B cell (primary cell): ENCODE results near the gene MYB. TPM values are rescaled to one million over a fixed set of nuclear protein-coding genes. Genes with fewer than 3 reads are reported as not detected.

Experiments used
- ATAC-seq: fragments of 200-7000 bp; cut with Tn5 transposase; one replicate; pipeline ENCODE4 v1.10.0; 2021; ENCODE audit warnings: low read depth, mild to moderate bottlenecking, moderate number of reproducible peaks, moderate library complexity
- CTCF ChIA-PET: fragments of 350-600 bp; sonication (Branson Sonifier 250); formaldehyde crosslinking; loops from one replicate; lab custom pipeline; 2021; ENCODE audit warnings: antibody characterized with exemption, inconsistent platforms; lab: Charles Lee
- POLR2A ChIA-PET: fragments of 350-600 bp; sonication (Branson Sonifier 250); formaldehyde crosslinking; loops from one replicate; lab custom pipeline; 2021; ENCODE audit warnings: antibody characterized with exemption; lab: Charles Lee
- DNase-seq: peaks from one replicate; pipeline ENCODE4 v3.0.0; 2013
- H2AFZ ChIP-seq: 2 replicates; pipeline ENCODE4 v1.6.1; 2012; ENCODE audit warnings: mild to moderate bottlenecking, low read depth, low read length; ENCODE audit not compliant: insufficient read depth, poor library complexity, severe bottlenecking
- H3K27ac ChIP-seq, 2 donors: 1 replicate in 1 of 2; 2 replicates in 1 of 2; pipeline ENCODE4 v1.5.1; 2012 to 2013; ENCODE audit warnings: low read length in 2 of 2, mild to moderate bottlenecking in 2 of 2, moderate library complexity in 1 of 2
- H3K27me3 ChIP-seq, 4 experiments: fragments of 200-600 bp in 1 of 4; sonication (generic) in 1 of 4; replicated peaks in 1 of 4; 1 replicate in 2 of 4; 2 replicates in 2 of 4; pipeline versions ENCODE4 v1.6.1 to v1.7.0; 2013 to 2016; ENCODE audit warnings: low read length in 3 of 4, mild to moderate bottlenecking in 2 of 4, mixed read lengths in 1 of 4, moderate library complexity in 1 of 4; ENCODE audit not compliant: insufficient read depth in 4 of 4, control insufficient read depth in 3 of 4; ENCODE audit errors: control extremely low read depth in 1 of 4
- H3K36me3 ChIP-seq, 2 experiments: replicated peaks in 1 of 2; 1 replicate in 1 of 2; 2 replicates in 1 of 2; pipeline versions ENCODE4 v1.6.1 to v1.7.1; 2013; ENCODE audit warnings: low read length in 1 of 2; ENCODE audit not compliant: insufficient read depth in 2 of 2, control insufficient read depth in 1 of 2; ENCODE audit errors: control extremely low read depth in 1 of 2, extremely low read depth in 1 of 2
- H3K4me1 ChIP-seq, 2 donors: fragments of 200-600 bp in 1 of 2; sonication (generic) in 1 of 2; 1 replicate in 1 of 2; 2 replicates in 1 of 2; pipeline versions ENCODE4 v1.5.1 to v1.6.1; 2013 to 2017; ENCODE audit warnings: low read length in 2 of 2; ENCODE audit not compliant: control insufficient read depth in 2 of 2, insufficient read depth in 2 of 2
- H3K4me2 ChIP-seq: replicated peaks from 2 replicates; pipeline ENCODE3; 2012; ENCODE audit warnings: mild to moderate bottlenecking, low read depth, low read length; ENCODE audit not compliant: poor library complexity, severe bottlenecking
- H3K4me3 ChIP-seq, 5 experiments: fragments of 200-600 bp in 1 of 5; sonication (generic) in 1 of 5; 1 replicate in 3 of 5; 2 replicates in 2 of 5; pipeline versions ENCODE4 v1.5.1 to v1.7.0; 2011 to 2016; ENCODE audit warnings: low read length in 4 of 5, mild to moderate bottlenecking in 4 of 5, low read depth in 2 of 5, control low read depth in 1 of 5, moderate library complexity in 1 of 5; ENCODE audit not compliant: insufficient read depth in 1 of 5; ENCODE audit errors: control extremely low read depth in 1 of 5, extremely low read depth in 1 of 5
- H3K79me2 ChIP-seq: fragments of 200-600 bp; sonication (generic); one replicate; pipeline ENCODE4 v1.6.0; 2016; ENCODE audit warnings: low read length; ENCODE audit not compliant: control insufficient read depth, insufficient read depth
- H3K9ac ChIP-seq: fragments of 200-600 bp; sonication (generic); 2 replicates; pipeline ENCODE4 v1.6.1; 2017; ENCODE audit warnings: mild to moderate bottlenecking, low read length, moderate library complexity
- H3K9me3 ChIP-seq, 3 donors: one replicate each; pipeline versions ENCODE4 v1.6.1 to v1.7.1; 2013; ENCODE audit warnings: low read length in 2 of 3; ENCODE audit not compliant: control insufficient read depth in 2 of 3, insufficient read depth in 1 of 3; ENCODE audit errors: control extremely low read depth in 1 of 3
- H4K20me1 ChIP-seq: 2 replicates; pipeline ENCODE4 v1.6.0; 2012; ENCODE audit warnings: mild to moderate bottlenecking, low read length; ENCODE audit not compliant: insufficient read depth, control insufficient read depth, poor library complexity, severe bottlenecking
- H3K27ac Mint-ChIP-seq: one replicate; pipeline ENCODE4 v1.8.0; 2021; ENCODE audit warnings: mixed read lengths
- H3K27me3 Mint-ChIP-seq: one replicate; pipeline ENCODE4 v1.8.0; 2021; ENCODE audit warnings: mixed read lengths
- H3K4me1 Mint-ChIP-seq: one replicate; pipeline ENCODE4 v1.8.0; 2021; ENCODE audit warnings: mixed read lengths
- H3K4me3 Mint-ChIP-seq: one replicate; pipeline ENCODE4 v1.8.0; 2021; ENCODE audit warnings: mixed read lengths
- H3K9me3 Mint-ChIP-seq: one replicate; pipeline ENCODE4 v1.8.0; 2022; ENCODE audit warnings: mixed read lengths; ENCODE audit not compliant: insufficient read depth
- CTCF ChIP-seq: fragments of 200-600 bp; IDR thresholded peaks from one replicate; pipeline ENCODE4 v1.8.0; 2022; ENCODE audit warnings: antibody characterized with exemption, mild to moderate bottlenecking
- EZH2 ChIP-seq: IDR thresholded peaks from 2 replicates; pipeline ENCODE4 v1.6.1; 2012; ENCODE audit warnings: borderline replicate concordance, low read depth, mild to moderate bottlenecking, moderate library complexity, low read length; ENCODE audit not compliant: insufficient read depth, poor library complexity, severe bottlenecking
- WGBS: methylation state at CpG from one replicate; pipeline ENCODE4 v1.1.5; 2013; ENCODE audit warnings: missing lambda C conversion rate; ENCODE audit not compliant: insufficient coverage; 5-methylcytosine and 5-hydroxymethylcytosine counted together
- intact Hi-C: fragments of 100-400 bp; cut with micrococcal nuclease; formaldehyde crosslinking; loops from one replicate; pipeline ENCODE4 v1.10.0; 2022
- polyA plus RNA-seq: library from polyadenylated mRNA; depleted of rRNA; stranded (reverse); fragments of >200 nt; gene quantifications from 2 replicates; pipeline ENCODE4 v1.2.3, GENCODE V29; 2012
- small RNA-seq: library from RNA; depleted of rRNA; stranded (forward); fragments of <200 nt; gene quantifications from one replicate; pipeline ENCODE3, GENCODE V24; 2012; ENCODE audit warnings: low replicate concordance, low read depth; ENCODE audit not compliant: insufficient read length
- total RNA-seq, 2 donors: library from RNA; stranded (reverse); fragments of 120-200 nt in 1 of 2; gene quantifications; 1 replicate in 1 of 2; 2 replicates in 1 of 2; pipeline versions ENCODE4 v1.2.3 to v1.2.4, GENCODE V29; 2013 to 2022

Gene MYB
- total and polyA plus RNA-seq, 2 donors (not counting 1 experiment from before 2014, with no cell fraction given) = 0.46 to 1.4 TPM

GRCh38 chr6:135268263-135268662, 87.2 kb downstream of the MYB start:
- TF ChIP-seq EZH2 = no peak
- no peak overlapping the region for H3K4me3 ChIP-seq
- no peak overlapping the region for H3K9ac ChIP-seq
- no peaks in the 10 kb centered on the region for H3K36me3 ChIP-seq
- no peak overlapping the region for H3K27ac Mint-ChIP-seq
- peaks cover 22% of the 10 kb centered on the region for H3K4me1 Mint-ChIP-seq
- H3K27me3 Mint-ChIP-seq = no peaks in the 10 kb centered on the region
- H4K20me1 ChIP-seq = no peaks in the 10 kb centered on the region
- peaks cover 0 to 3% (median 0%) of the 10 kb centered on the region in 3 donors for H3K9me3 ChIP-seq
- WGBS = 90% methylated on average over 2 of the region's 3 CpGs
- H3K9me3 Mint-ChIP-seq = no peaks in the 10 kb centered on the region
- no peak overlapping the region for H3K4me2 ChIP-seq
- no peaks in the 10 kb centered on the region for H3K79me2 ChIP-seq
- ATAC-seq = no peak
- no peak overlapping the region for H3K27ac ChIP-seq
- no peaks in the 10 kb centered on the region for H3K27me3 ChIP-seq
- peaks cover 11 to 15% of the 10 kb centered on the region in 2 donors for H3K4me1 ChIP-seq
- ChIA-PET CTCF (interaction anchor here (1.0 to 1.2 kb wide), 2 partner anchors 9 to 87 kb away, joined by 3 read pairs; partner anchors contain the start of gene MYB), POLR2A (no interaction called here)
- no peak overlapping the region for H2AFZ ChIP-seq
- no peak overlapping the region for H3K4me3 Mint-ChIP-seq
- intact Hi-C loops = no loop called here
- no peak for DNase-seq

DNA sequence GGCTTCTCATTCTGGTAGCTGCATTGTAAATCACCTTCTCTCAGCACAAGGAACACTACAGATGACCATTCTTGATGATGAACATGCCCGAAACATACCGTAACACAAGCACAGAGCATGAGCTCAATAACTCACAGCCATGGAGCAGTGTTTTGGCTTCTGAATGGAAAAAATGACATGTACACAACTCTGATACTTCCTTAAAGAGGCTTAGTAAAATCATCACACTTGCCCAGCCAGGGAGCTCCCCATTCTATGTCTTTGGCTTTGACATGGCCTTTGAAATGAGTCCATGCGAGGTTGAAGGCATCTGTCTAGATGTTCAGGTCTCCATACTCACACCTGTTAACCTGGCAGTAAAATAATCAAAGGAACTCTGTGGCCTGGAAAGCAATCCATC, 87.6 kb downstream of the MYB start:
- Histone ChIP-seq H3K9me3 (no peaks in the 10 kb centered on the region), H3K4me3 (no peak overlapping the region), H3K9ac (no peak overlapping the region), H3K36me3 (no peaks in the 10 kb centered on the region), H3K27ac (no peak overlapping the region), H3K27me3 (no peaks in the 10 kb centered on the region), H3K4me2 (no peak overlapping the region), H3K79me2 (no peaks in the 10 kb centered on the region), H2AFZ (no peak overlapping the region), H4K20me1 (no peaks in the 10 kb centered on the region), H3K4me1 (peaks cover 11 to 15% of the 10 kb centered on the region in 2 donors)
- no peaks in the 10 kb centered on the region for H3K9me3 Mint-ChIP-seq
- peaks cover 22% of the 10 kb centered on the region for H3K4me1 Mint-ChIP-seq
- H3K27ac Mint-ChIP-seq = no peak overlapping the region
- POLR2A ChIA-PET = no interaction called here
- H3K4me3 Mint-ChIP-seq = no peak overlapping the region
- ATAC-seq = no peak
- WGBS = 93% methylated on average over 2 of the region's 3 CpGs
- DNase-seq = no peak
- peaks cover 2% of the 10 kb centered on the region for H3K27me3 Mint-ChIP-seq
- TF ChIP-seq EZH2 = no peak
- no peak for TF ChIP-seq CTCF
- CTCF ChIA-PET = interaction anchor here (1.0 to 1.2 kb wide), 2 partner anchors 9 to 87 kb away, joined by 3 read pairs; partner anchors contain the start of gene MYB
- intact Hi-C loops = no loop called here

Small RNA genes lying within 50 kb of the gene (small RNA-seq; reads per million reads assigned to genes)
- not detected for gene MIR548A2

Other genes with a start within 250 kb of the MYB start
- gene ALDH8A1, start 231.2 kb upstream of the MYB start, total RNA-seq = 0.49 and 1.6 TPM in 2 replicates
- gene ALDH8A1, start 231.2 kb upstream of the MYB start, polyA plus RNA-seq = 0.87 and 1.1 TPM in 2 replicates
- 58.2 and 58.9 TPM in 2 replicates for gene HBS1L, start 126.5 kb upstream of the MYB start, total RNA-seq
- 10.3 and 19.2 TPM in 2 replicates for gene HBS1L, start 126.5 kb upstream of the MYB start, polyA plus RNA-seq